LNCaP clone FGC (cell line): Measurements from ENCODE around the gene RPS6KB2.
"Not testable (repeated sequence)": the region's sequence is repeated elsewhere in the genome, so short reads cannot be mapped to it uniquely, and the experiment has no call there.

Experiments used
- DNase-seq: peaks from one replicate; pipeline ENCODE4 v3.0.0-alpha.2; 2011; ENCODE audit warnings: low read depth
- H3K4me3 ChIP-seq: 2 replicates; pipeline ENCODE4 v1.5.1; 2011; ENCODE audit warnings: mild to moderate bottlenecking, low read depth, low read length, control low read depth
- TF ChIP-seq, protein P1 (sequence below): IDR thresholded peaks from 2 replicates; pipeline ENCODE4 v1.5.1; 2012; ENCODE audit warnings: mild to moderate bottlenecking; ENCODE audit not compliant: control insufficient read depth, insufficient read depth; ENCODE audit errors: extremely low read depth

The RPS6KB2 gene

DNA sequence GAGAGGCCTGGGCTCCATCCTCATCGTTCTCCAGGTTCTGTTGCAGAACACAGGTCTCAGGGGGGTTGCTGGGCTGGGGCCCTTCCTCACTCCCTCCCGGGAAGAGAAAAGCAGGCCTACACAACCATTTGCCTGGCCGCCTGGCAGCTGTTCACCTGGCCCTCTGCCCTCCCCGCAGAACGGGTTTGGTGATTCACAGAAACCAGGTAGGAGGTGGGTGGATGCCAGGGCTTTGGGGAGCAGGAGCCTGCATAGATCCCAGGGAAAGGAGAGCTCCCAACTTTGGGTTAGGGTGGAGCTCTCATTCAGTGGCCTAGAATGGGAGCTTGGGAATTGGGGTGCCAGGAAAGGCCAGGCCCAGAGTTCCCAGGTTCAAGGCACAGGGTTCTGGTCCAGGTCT, 39.8 kb downstream of the RPS6KB2 start:
- peak overlapping the region; percentile 76 for H3K4me3 ChIP-seq
- TF ChIP-seq, protein P1, sequence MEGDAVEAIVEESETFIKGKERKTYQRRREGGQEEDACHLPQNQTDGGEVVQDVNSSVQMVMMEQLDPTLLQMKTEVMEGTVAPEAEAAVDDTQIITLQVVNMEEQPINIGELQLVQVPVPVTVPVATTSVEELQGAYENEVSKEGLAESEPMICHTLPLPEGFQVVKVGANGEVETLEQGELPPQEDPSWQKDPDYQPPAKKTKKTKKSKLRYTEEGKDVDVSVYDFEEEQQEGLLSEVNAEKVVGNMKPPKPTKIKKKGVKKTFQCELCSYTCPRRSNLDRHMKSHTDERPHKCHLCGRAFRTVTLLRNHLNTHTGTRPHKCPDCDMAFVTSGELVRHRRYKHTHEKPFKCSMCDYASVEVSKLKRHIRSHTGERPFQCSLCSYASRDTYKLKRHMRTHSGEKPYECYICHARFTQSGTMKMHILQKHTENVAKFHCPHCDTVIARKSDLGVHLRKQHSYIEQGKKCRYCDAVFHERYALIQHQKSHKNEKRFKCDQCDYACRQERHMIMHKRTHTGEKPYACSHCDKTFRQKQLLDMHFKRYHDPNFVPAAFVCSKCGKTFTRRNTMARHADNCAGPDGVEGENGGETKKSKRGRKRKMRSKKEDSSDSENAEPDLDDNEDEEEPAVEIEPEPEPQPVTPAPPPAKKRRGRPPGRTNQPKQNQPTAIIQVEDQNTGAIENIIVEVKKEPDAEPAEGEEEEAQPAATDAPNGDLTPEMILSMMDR = no peak
- peak; percentile 89 for DNase-seq

DNA sequence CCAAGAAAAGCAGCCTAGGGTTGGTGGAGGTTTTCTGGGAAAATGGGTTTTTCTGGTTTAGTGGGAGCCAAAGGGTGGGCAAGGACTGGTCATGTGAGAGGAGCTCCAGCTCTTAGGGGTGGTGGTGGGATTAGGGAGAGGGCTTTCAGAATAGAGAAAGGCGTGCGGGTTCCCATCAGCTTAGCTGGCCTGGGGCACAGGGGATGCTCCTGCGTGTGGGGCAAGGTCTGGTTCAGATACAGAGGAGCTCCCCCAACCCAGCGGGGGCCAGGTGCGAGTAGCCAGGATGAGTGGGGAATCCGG, 40.1 kb downstream of the RPS6KB2 start:
- DNase-seq = no peak
- TF ChIP-seq, protein P1 = no peak

DNA sequence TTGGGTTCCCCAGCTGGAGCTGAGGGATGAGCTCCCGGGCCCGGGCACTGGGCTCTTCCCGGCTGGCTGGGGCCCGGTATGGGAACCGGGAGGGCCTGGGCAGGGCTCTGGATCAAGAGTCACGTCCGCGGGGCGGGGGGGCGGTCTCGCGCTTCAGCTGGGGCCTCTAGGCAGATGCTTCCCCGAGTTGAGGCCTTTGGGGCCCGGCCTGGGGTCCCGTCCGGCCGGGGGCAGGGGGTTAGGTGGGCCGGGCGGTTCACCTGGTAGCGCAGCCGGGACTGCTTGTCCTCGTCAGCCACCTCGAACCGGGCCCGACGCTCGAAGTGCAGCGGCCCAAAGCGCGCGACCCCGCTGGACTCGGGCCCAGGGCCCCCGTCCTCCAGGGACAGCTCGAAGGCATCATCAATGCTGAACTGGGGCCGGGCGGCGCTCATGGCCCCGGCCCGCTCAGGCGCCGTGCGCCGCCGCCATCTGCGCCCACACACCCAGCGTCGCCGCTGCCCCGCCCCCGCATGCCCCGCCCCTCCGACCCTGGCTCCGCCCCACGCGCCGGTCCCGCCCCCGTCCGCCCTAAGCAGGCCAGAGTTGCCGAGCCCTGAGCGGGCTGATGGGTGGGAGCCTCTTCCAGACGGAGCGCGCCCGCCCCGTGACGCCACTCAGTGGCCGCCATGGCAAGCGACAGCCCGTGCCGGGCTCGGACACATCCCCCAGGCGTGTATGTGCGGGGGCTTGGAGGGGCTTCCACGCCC, 40.6 kb downstream of the RPS6KB2 start, which contains the start of gene TMEM134:
TMEM134 (minus strand) TSS at position 493 of the 749 bp plus-strand sequence; CDS start at position 434, 59 bp downstream.
- peak within 1 kb of the TSS; percentile 76 for H3K4me3 ChIP-seq
- peak; percentile 58 for DNase-seq
- TF ChIP-seq, protein P1 = peak; percentile 59

More for the DNA sequence above, 40.1 kb downstream of the RPS6KB2 start:
- peak overlapping the region; percentile 76 for H3K4me3 ChIP-seq

DNA sequence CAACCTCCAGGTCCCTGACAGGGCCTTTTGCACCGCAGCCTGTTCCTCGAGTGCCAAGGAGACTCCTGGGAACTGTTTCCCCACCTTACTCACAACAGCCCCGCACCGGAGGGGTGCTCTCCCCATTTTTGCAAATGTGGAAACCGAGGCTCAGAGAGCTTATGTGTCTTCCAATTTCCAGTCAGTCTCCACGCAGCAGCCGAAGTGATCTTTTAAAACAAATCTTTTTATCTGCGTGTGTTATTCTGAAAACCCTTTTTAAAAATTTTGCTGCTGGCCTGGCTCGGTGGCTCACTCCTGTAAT, 41.2 kb downstream of the RPS6KB2 start:
- TF ChIP-seq, protein P1 = no peak
- peak overlapping the region; percentile 76 for H3K4me3 ChIP-seq
- DNase-seq = no peak

DNA sequence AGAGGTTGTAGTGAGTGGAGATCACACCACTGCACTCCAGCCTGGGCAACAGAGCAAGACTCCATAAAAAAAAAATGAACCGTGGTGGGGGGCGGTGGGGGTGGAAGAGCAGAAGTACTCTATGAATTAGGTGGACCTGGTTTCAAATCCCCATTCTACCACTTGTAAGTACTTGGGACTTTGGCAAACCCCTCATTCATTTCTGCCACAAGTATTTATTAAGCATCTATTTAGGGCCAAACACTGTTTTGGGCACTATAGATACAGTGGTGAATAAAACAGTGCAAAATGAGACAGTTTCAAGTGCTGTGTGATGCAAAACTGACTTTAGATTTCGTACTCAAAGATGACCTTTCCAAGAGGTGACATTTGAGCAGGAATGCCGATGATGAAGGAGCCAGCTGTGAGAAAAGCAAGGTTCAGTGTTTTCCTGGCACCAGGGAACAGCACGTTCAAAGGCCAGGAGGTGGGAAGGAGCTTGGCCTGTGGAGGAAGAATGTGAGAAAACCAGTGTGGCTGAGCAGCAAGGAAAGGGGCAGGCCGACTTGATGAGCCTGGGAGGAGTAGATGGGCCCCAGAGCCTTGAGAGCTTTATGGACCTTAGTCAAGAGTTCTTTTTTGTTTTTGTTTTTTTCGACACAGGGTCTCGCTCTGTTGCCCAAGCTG, 42.2 kb downstream of the RPS6KB2 start:
- no peak for DNase-seq
- TF ChIP-seq, protein P1 = no peak
- no peak overlapping the region for H3K4me3 ChIP-seq

DNA sequence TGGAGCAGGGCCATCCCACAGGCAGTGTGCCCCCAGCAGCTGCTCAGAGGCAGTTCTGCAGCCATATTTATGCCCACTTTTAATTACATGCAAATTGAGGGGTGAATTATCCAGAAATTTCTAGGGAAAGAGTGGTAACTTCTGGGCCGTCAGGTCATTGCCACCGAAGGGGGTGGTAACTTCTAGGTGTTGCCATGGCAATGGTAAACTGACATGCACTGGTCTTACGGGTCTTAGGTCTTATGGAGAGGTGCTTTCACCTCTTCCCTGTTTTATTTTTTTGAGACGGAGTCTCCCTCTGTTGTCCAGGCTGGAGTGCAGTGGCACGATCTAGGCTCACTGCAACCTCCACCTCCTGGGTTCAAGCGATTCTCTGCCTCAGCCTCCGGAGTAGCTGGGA, 44.6 kb downstream of the RPS6KB2 start:
- H3K4me3 ChIP-seq = no peak overlapping the region
- TF ChIP-seq, protein P1 = no peak
- no peak for DNase-seq

DNA sequence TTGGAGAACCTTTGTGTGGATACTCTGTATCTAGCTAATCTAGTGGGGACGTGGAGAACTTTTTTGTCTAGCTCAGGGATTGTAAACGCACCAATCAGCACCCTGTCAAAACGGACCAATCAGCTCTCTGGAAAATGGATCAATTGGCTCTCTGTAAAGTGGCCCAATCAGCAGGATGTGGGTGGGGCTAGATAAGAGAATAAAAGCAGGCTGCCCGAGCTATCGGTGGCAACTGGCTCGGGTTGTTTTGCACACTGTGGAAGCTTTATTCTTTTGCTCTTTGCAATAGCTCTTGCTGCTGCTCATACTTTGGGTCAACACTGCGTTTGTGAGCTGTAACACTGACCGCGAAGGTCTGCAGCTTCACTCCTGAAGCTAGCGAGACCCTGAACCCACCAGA, 48.4 kb downstream of the RPS6KB2 start:
- DNase-seq, H3K4me3 ChIP-seq: not testable (repeated sequence)

DNA sequence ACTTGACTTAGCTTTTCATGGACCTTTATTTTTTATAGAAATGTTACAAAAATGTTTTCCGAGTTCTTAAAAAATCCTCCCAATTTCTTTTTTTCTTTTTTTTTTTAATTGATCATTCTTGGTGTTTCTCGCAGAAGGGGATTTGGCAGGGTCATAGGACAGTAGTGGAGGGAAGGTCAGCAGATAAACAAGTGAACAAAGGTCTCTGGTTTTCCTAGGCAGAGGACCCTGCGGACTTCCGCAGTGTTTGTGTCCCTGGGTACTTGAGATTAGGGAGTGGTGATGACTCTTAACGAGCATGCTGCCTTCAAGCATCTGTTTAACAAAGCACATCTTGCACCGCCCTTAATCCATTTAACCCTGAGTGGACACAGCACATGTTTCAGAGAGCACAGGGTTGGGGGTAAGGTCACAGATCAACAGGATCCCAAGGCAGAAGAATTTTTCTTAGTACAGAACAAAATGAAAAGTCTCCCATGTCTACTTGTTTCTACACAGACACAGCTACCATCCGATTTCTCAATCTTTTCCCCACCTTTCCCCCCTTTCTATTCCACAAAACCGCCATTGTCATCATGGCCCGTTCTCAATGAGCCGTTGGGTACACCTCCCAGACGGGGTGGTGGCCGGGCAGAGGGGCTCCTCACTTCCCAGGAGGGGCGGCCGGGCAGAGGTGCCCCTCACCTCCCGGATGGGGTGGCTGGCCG, 49.2 kb downstream of the RPS6KB2 start:
- not testable (repeated sequence) for DNase-seq, H3K4me3 ChIP-seq
